ENCODE results near the gene METRNL. TPM values are rescaled to one million over a fixed set of nuclear protein-coding genes. Genes with fewer than 3 reads are reported as not detected.
A peak's percentile ranks its signal among the peaks of the same experiment; 100 is the strongest.

The METRNL gene
- total RNA-seq, 1 donor from 2014 or later: 257 TPM

DNA sequence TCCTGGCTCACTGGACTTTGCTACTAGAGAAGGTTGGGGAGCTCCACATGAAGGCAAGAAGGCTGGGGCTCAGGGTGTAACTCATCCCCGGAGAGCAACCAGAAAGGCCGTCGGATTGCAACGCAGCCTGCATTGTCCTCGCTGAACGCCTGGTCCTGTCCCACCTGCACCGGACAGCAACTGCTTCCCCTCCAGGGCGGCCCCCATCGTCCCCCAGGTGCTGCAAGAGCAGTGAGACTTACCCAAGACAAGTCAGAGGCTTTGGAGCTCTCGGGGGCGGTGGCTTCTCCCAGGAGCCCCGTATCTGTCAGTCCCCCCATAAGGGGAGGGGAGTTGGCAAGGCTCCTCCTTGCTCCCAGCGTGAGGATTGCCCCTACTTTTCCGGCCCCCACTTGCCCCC is 18.4 kb downstream of the METRNL start:
- intact Hi-C loops (cut with DNase I): no loop called here
- TF ChIP-seq, protein P1, sequence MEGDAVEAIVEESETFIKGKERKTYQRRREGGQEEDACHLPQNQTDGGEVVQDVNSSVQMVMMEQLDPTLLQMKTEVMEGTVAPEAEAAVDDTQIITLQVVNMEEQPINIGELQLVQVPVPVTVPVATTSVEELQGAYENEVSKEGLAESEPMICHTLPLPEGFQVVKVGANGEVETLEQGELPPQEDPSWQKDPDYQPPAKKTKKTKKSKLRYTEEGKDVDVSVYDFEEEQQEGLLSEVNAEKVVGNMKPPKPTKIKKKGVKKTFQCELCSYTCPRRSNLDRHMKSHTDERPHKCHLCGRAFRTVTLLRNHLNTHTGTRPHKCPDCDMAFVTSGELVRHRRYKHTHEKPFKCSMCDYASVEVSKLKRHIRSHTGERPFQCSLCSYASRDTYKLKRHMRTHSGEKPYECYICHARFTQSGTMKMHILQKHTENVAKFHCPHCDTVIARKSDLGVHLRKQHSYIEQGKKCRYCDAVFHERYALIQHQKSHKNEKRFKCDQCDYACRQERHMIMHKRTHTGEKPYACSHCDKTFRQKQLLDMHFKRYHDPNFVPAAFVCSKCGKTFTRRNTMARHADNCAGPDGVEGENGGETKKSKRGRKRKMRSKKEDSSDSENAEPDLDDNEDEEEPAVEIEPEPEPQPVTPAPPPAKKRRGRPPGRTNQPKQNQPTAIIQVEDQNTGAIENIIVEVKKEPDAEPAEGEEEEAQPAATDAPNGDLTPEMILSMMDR (IDR thresholded peaks at IDR 0.05): no peak
- no peak overlapping the region for H3K4me3 ChIP-seq
- H3K27ac ChIP-seq: peak overlapping the region; percentile 85 to 93
- H3K4me1 ChIP-seq: peaks cover 24 to 47% of the 10 kb centered on the region in 2 donors
- H3K9me3 ChIP-seq: no peaks in the 10 kb centered on the region
- H3K27me3 ChIP-seq: no peaks in the 10 kb centered on the region
- H3K36me3 ChIP-seq: peaks cover 39 to 45% of the 10 kb centered on the region in 2 donors
- DNase-seq (ENCODE audit: low spot score in 2 of 2): no peak

DNA sequence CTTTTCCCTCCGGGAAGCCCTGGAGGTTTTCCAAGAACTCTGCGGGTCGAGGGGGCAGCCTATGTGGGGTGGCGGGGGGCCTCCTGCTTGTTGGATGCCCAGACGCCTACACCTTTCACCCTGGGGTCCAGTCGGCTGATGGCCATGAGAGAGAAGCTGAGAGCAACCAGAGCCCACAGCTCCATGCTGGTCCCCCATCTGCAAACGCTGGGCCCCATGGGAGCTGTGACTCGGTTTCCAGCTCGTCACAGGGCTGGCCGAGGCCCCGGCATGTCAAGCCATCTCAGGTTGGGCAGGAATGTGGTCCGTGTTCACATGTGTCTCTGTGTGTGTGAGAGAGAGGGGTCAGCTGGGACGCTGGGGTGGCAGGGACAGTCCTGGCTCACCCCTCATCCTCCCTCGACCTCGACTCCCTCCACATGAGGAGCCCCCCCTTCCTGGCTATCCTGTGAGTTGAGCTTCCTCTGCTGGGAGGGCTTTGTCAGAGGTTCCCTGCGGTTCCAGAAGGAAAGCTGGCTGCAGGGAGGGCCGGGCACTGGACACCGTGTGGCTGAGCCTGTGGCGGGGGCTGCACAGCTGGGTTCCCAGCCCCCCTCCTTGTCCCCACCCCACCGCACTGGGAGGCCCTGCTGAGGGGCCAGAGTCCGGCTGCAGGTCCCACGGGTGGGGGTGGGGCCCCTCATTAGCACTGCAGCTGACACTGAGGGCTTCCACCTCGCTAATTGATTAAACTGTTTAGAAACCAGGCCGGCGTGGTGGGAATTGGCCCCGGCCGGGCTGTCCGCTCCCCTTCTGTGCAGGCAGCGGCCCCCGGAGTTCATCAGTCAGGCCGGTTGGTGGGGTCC is 19.1 kb downstream of the METRNL start:
- Histone ChIP-seq H3K9me3 (no peaks in the 10 kb centered on the region), H3K27me3 (no peaks in the 10 kb centered on the region), H3K27ac (peak overlapping the region; percentile 85 to 93), H3K36me3 (peaks cover 33 to 39% of the 10 kb centered on the region in 2 donors), H3K4me1 (peaks cover 24 to 46% of the 10 kb centered on the region in 2 donors), H3K4me3 (peak overlapping the region in 1 of 2 donors; percentile 60)
- TF ChIP-seq, protein P1 (IDR thresholded peaks at IDR 0.05): no peak
- intact Hi-C loops (cut with DNase I): no loop called here
- DNase-seq (ENCODE audit: low spot score in 2 of 2): no peak

DNA sequence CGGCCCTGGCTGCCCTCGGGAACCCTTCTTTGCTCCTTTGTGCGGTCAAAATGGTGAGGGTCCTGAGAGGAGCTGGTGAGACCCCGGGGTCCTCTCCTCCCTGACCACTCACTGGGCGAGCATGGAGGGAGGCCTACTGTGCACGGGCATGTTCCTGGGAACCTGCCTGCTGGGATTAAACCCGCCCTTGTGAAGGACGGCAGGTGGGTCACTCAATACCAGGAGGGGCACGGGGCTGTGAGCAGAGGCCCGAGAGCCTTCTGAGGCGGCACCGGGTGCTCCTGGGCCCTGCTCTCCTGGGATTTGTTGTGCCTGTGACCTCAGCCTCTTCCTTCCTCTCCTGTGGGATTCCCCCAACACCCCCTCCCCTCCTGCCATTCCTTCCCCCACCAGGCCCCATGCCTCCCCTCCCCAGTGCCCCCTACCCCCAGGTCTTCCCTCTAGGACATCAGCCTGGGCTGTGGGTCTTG is 19.7 kb downstream of the METRNL start:
- H3K4me3 ChIP-seq: peak overlapping the region; percentile 59 to 60
- peaks cover 27 to 32% of the 10 kb centered on the region in 2 donors for H3K36me3 ChIP-seq
- no peaks in the 10 kb centered on the region for H3K9me3 ChIP-seq
- H3K27me3 ChIP-seq: no peaks in the 10 kb centered on the region
- TF ChIP-seq, protein P1 (IDR thresholded peaks at IDR 0.05): no peak
- peaks cover 24 to 50% of the 10 kb centered on the region in 2 donors for H3K4me1 ChIP-seq
- peak overlapping the region; percentile 85 to 93 for H3K27ac ChIP-seq
- intact Hi-C loops (cut with DNase I): no loop called here
- no peak for DNase-seq (ENCODE audit: low spot score in 2 of 2)

DNA sequence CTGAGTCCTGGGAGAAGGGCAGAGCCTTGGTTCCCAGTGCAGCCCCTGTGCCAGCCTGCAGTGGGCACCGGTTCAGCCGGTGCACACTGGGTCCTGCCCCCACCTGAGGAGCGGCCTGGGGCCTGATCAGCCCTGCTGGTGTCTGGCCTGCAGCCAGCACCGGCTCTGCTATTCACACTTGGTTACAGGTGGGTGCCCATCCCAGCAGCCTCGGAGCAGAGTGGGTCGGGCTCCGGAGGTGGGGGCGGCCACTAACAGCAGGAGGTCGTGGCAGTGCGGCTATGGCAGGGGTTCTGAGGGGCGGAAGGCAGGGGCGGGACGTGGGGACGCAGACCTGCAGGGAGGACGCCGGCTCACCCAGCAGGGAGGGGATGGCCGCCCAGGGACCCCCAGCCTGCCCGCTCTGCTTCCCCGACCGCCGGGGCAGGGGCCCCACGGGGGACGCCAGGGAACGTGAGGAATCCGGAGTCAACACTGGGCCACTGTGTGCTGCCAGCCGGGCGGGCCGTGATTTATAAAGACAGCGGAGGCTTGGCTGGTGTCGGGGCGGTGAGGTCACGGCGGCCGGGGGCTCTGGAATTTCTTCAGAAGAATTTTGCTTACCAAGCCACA is 20.3 kb downstream of the METRNL start:
- H3K36me3 ChIP-seq: peaks cover 22 to 27% of the 10 kb centered on the region in 2 donors
- H3K4me1 ChIP-seq: peaks cover 24 to 55% of the 10 kb centered on the region in 2 donors
- intact Hi-C loops (cut with DNase I): loop anchor here (2.0 kb wide), 1 partner anchor 17 kb away; no protein-coding TSS in a partner anchor
- peak overlapping the region; percentile 85 to 93 for H3K27ac ChIP-seq
- H3K27me3 ChIP-seq: no peaks in the 10 kb centered on the region
- DNase-seq (ENCODE audit: low spot score in 2 of 2): peak in 1 of 2 donors; percentile 90
- no peaks in the 10 kb centered on the region for H3K9me3 ChIP-seq
- TF ChIP-seq, protein P1 (IDR thresholded peaks at IDR 0.05): no peak
- peak overlapping the region; percentile 59 to 60 for H3K4me3 ChIP-seq

DNA sequence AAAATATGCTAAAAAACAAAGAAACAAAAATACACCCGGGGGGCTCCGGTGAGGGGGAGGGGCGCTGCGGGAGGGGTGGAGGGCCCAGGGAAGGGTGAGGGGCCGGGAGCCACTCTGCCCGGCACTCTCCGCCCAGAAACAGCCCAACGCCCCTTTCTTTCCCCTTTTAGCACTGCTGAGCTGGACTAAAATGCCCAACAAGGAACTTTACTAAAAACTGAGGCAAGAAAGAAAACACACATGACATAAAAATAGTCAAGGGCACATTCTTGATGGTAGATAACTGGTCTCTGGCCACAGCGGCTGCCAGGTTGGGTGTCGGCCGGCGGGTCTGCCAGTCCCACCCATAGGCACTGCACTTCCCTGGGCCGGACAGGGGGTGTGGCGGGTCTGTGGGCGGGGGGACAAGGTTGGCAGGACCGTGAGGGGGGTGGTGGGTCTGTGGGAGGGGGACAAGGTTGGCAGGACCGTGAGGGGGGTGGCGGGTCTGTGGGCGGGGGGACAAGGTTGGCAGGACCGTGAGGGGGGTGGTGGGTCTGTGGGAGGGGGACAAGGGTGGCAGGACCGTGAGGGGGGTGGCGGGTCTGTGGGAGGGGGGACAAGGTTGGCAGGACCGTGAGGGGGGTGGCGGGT is 20.9 kb downstream of the METRNL start:
- Histone ChIP-seq H3K4me3 (peak overlapping the region; percentile 59 to 60), H3K27ac (peak overlapping the region; percentile 85 to 93), H3K4me1 (peaks cover 29 to 62% of the 10 kb centered on the region in 2 donors), H3K9me3 (no peaks in the 10 kb centered on the region), H3K36me3 (peaks cover 15 to 20% of the 10 kb centered on the region in 2 donors), H3K27me3 (no peaks in the 10 kb centered on the region)
- TF ChIP-seq, protein P1 (IDR thresholded peaks at IDR 0.05): no peak
- peak in 1 of 2 donors; percentile 87 for DNase-seq (ENCODE audit: low spot score in 2 of 2)
- intact Hi-C loops (cut with DNase I): loop anchor here (2.0 kb wide), 1 partner anchor 18 kb away; no protein-coding TSS in a partner anchor
